CD4-positive, CD25-positive, alpha-beta regulatory T cell (primary cell): ENCODE data around the gene SCN8A. TPM values are rescaled to one million over a fixed set of nuclear protein-coding genes. Genes with fewer than 3 reads are reported as not detected.

Source experiments
- ATAC-seq, 2 donors: fragments of 150-1000 bp; cut with Tn5 transposase; one replicate each; pipeline ENCODE4 v1.10.0; 2021; ENCODE audit warnings: low read depth in 2 of 2, moderate number of reproducible peaks in 2 of 2, moderate library complexity in 1 of 2
- DNase-seq, 3 donors: peaks; one replicate each; pipeline versions ENCODE4 v3.0.0 to v3.0.0-alpha.2; 2012 to 2022; ENCODE audit warnings: mixed read lengths in 1 of 3
- H3K27ac ChIP-seq: one replicate; pipeline ENCODE4 v1.7.0; 2013; ENCODE audit warnings: mild to moderate bottlenecking, low read length; ENCODE audit not compliant: insufficient read depth, poor library complexity, severe bottlenecking
- H3K27me3 ChIP-seq: one replicate; pipeline ENCODE4 v1.7.0; 2013; ENCODE audit warnings: low read length; ENCODE audit not compliant: control insufficient read depth, insufficient read depth
- H3K36me3 ChIP-seq: one replicate; pipeline ENCODE4 v1.7.0; 2013; ENCODE audit warnings: mild to moderate bottlenecking, low read length, moderate library complexity; ENCODE audit not compliant: control insufficient read depth, insufficient read depth
- H3K4me1 ChIP-seq: 2 replicates; pipeline ENCODE4 v1.7.0; 2013; ENCODE audit warnings: mild to moderate bottlenecking, low read length; ENCODE audit not compliant: insufficient read depth, control insufficient read depth, poor library complexity, severe bottlenecking
- H3K4me3 ChIP-seq: one replicate; pipeline ENCODE4 v1.7.0; 2013; ENCODE audit warnings: low read depth, mild to moderate bottlenecking, low read length, moderate library complexity
- H3K9me3 ChIP-seq, 2 experiments: 1 replicate in 1 of 2; 2 replicates in 1 of 2; pipeline ENCODE4 v1.7.0; 2013; ENCODE audit warnings: low read length in 2 of 2, mild to moderate bottlenecking in 1 of 2, moderate library complexity in 1 of 2; ENCODE audit not compliant: control insufficient read depth in 2 of 2
- H3K27ac Mint-ChIP-seq, 3 donors: one replicate each; pipeline ENCODE4 v1.8.0; 2020 to 2022; ENCODE audit warnings: mild to moderate bottlenecking in 3 of 3, mixed read lengths in 3 of 3, moderate library complexity in 2 of 3
- H3K27me3 Mint-ChIP-seq: one replicate; pipeline ENCODE4 v1.8.0; 2022; ENCODE audit warnings: mild to moderate bottlenecking, mixed read lengths
- H3K36me3 Mint-ChIP-seq: one replicate; pipeline ENCODE4 v1.8.0; 2020; ENCODE audit warnings: mixed read lengths
- H3K4me1 Mint-ChIP-seq, 4 donors: one replicate each; pipeline ENCODE4 v1.8.0; 2020 to 2022; ENCODE audit warnings: mixed read lengths in 4 of 4, mild to moderate bottlenecking in 1 of 4
- H3K4me3 Mint-ChIP-seq, 4 donors: one replicate each; pipeline ENCODE4 v1.8.0; 2020 to 2022; ENCODE audit warnings: mild to moderate bottlenecking in 4 of 4, mixed read lengths in 4 of 4, moderate library complexity in 3 of 4
- H3K9me3 Mint-ChIP-seq, 7 donors: one replicate each; pipeline ENCODE4 v1.8.0; 2020 to 2022; ENCODE audit warnings: mixed read lengths in 7 of 7, mild to moderate bottlenecking in 3 of 7, moderate library complexity in 2 of 7
- polyA plus RNA-seq, 4 donors: library from polyadenylated mRNA; unstranded; fragments of 300-500 nt; fragmentation: Illumina TruSeq; gene quantifications; one replicate each; pipeline ENCODE4 v1.2.3, GENCODE V29; 2021
- total RNA-seq: library from RNA; stranded (reverse); gene quantifications from one replicate; pipeline ENCODE4 v1.2.3, GENCODE V29; 2022

The SCN8A gene
- total and polyA plus RNA-seq, 5 donors from 2014 or later, result 0.30 to 1.1 (median 0.61) TPM

GRCh38 chr12:51819736-51820525 lies 228.9 kb downstream of the SCN8A start:
- DNase-seq (no peak), ATAC-seq (no peak)
- H3K27ac Mint-ChIP-seq, result peak overlapping the region in 1 of 3 donors; percentile 86
- H3K27me3 Mint-ChIP-seq, result peaks cover 47% of the 10 kb centered on the region
- H3K36me3 ChIP-seq, result no peaks in the 10 kb centered on the region
- H3K9me3 Mint-ChIP-seq, result peaks cover 0 to 2% (median 0%) of the 10 kb centered on the region in 7 donors
- peak overlapping the region; percentile 1 for H3K27ac ChIP-seq
- peaks cover 0 to 24% (median 11%) of the 10 kb centered on the region in 4 donors for H3K4me1 Mint-ChIP-seq
- H3K27me3 ChIP-seq, result no peaks in the 10 kb centered on the region
- H3K4me3 ChIP-seq, result no peak overlapping the region
- peak overlapping the region; percentile 41 to 81 (median 66) for H3K4me3 Mint-ChIP-seq
- no peaks in the 10 kb centered on the region for H3K9me3 ChIP-seq
- peaks cover 16% of the 10 kb centered on the region for H3K4me1 ChIP-seq
- H3K36me3 Mint-ChIP-seq, result no peaks in the 10 kb centered on the region

DNA sequence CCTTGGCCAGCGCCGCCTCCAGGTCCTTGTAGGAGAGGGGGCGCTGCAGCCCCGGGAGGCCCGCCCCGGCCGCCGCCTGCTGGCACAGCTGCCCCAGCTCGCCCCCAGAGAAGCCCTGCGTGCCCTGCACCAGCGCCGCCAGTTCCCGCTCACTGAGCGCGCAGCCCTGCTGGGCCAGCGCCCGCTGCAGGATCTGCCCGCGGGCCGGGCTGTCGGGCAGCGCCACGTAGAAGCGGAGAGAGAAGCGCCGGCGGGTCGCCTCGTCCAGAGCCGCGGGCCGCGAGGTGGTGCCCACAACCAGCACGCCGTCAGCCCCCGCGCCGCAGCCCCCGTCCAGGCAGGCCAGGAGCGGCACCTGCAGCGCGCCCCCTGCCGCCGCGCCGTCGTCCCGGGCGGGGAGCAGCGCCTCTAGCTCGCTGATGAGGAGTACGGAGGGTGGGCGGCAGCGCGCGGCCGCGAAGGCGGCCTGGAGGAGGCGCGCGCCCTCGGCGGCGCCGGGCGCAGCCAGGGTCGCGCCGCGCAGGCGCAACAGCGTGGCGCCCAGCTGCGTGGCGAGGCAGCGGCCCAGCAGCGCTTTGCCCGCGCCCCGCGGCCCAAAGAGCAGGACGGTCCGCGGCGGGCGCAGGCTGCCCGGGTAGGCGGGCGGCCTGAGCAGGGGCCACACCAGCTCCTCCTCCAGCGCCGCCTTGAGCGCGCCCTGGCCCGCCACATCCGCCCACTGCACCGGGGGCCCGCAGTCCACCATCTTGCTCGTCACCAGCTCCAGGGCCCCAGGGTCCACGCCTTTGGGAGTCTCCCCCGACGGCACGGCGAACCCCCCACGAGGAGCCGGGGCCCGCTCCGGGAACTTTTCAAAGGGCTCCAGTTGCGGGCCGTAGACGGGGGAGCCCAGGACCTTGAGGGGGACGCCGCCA lies 229.8 kb downstream of the SCN8A start:
- Mint-ChIP-seq H3K4me3 (peak overlapping the region in 3 of 4 donors; percentile 41 to 75 (median 59)), H3K27me3 (peaks cover 39% of the 10 kb centered on the region), H3K36me3 (no peaks in the 10 kb centered on the region), H3K9me3 (peaks cover 0 to 2% (median 0%) of the 10 kb centered on the region in 7 donors), H3K27ac (peak overlapping the region in 1 of 3 donors; percentile 86), H3K4me1 (peaks cover 0 to 16% (median 5%) of the 10 kb centered on the region in 4 donors)
- peak overlapping the region; percentile 68 for H3K27ac ChIP-seq
- H3K4me3 ChIP-seq, result no peak overlapping the region
- H3K9me3 ChIP-seq, result no peaks in the 10 kb centered on the region
- no peaks in the 10 kb centered on the region for H3K36me3 ChIP-seq
- H3K4me1 ChIP-seq, result peaks cover 13% of the 10 kb centered on the region
- DNase-seq (peak; percentile 62 to 74 (median 63)), ATAC-seq (peak; percentile 77 to 79)
- H3K27me3 ChIP-seq, result no peaks in the 10 kb centered on the region

DNA sequence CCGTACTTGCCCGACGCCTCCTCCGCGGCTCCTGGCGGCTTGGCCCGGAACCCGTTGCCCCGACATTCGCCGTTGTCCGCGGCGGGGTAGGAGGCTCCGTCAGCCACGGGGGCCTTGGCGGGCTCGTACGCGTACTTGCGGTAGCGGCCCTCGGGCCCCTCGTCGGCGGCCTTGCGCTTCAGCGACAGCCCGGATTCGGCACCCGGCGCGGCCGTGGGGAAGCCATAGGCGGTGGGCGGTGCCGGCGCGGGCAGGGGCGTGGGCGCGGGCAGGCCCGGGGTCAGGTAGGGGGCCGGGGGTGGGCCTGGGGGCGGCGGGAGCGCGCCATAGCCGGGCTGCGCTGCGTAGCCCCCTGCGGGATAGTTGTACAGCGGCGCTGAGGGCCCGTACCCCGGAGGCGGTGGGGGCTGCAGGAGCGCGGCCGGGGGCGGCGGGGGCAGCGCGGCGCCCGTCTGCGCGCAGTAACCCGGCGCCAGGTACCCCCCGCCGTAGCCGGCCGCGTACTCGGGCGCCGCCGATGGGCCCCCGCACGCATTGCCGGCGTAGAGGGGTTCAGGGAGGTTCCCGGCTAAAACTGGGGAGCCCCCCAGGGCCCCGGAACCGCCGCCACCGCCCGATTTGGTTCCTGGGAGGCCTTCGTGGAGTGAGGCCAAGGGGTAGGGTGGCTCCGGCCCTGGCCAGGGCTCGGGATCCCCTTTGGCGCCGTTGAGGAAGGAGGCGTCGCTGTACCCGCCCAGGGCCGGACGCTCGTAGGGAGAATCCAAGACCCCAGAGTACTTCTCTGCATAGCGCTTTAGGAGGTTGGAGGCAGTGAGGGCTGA lies 230.6 kb downstream of the SCN8A start:
- no peaks in the 10 kb centered on the region for H3K36me3 Mint-ChIP-seq
- H3K4me3 ChIP-seq, result no peak overlapping the region
- peaks cover 35% of the 10 kb centered on the region for H3K27me3 Mint-ChIP-seq

DNA sequence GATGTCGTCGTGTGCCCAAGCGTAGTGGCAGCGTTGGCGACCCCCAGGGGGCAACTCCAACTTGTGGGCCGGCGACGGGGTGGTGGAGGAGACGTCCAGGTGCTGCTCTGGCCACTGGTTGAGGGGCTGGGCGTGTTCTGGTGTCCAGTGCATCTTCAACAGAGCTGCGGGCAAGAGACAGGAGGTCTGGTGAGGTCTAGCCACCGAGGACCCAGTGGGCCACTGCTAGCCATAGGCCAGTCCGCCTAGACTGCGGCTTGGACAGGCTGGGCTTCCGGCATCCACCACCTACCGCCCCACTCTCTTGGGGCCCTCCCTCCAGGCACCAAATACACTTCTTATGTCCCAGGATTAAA lies 231.2 kb downstream of the SCN8A start:
- Mint-ChIP-seq H3K36me3 (no peaks in the 10 kb centered on the region), H3K4me1 (peaks cover 0 to 16% (median 4%) of the 10 kb centered on the region in 4 donors), H3K27ac (peak overlapping the region in 1 of 3 donors; percentile 72), H3K9me3 (no peaks in the 10 kb centered on the region), H3K4me3 (peak overlapping the region; percentile 61 to 71 (median 66)), H3K27me3 (peaks cover 29% of the 10 kb centered on the region)
- Histone ChIP-seq H3K27ac (no peak overlapping the region), H3K36me3 (no peaks in the 10 kb centered on the region), H3K4me3 (no peak overlapping the region), H3K27me3 (no peaks in the 10 kb centered on the region), H3K4me1 (peaks cover 13% of the 10 kb centered on the region), H3K9me3 (no peaks in the 10 kb centered on the region)
- ATAC-seq (no peak), DNase-seq (no peak)

More for the DNA sequence above, 230.6 kb downstream of the SCN8A start:
- ATAC-seq (peak in 1 of 2 donors; percentile 8), DNase-seq (peak in 1 of 3 donors; percentile 11)
- Histone ChIP-seq H3K27ac (peak overlapping the region; percentile 68), H3K36me3 (no peaks in the 10 kb centered on the region), H3K9me3 (no peaks in the 10 kb centered on the region), H3K4me1 (peaks cover 13% of the 10 kb centered on the region), H3K27me3 (no peaks in the 10 kb centered on the region)
- H3K9me3 Mint-ChIP-seq, result no peaks in the 10 kb centered on the region
- H3K4me3 Mint-ChIP-seq, result peak overlapping the region in 3 of 4 donors; percentile 62 to 71 (median 71)
- H3K4me1 Mint-ChIP-seq, result peaks cover 0 to 16% (median 4%) of the 10 kb centered on the region in 4 donors
- H3K27ac Mint-ChIP-seq, result no peak overlapping the region

DNA sequence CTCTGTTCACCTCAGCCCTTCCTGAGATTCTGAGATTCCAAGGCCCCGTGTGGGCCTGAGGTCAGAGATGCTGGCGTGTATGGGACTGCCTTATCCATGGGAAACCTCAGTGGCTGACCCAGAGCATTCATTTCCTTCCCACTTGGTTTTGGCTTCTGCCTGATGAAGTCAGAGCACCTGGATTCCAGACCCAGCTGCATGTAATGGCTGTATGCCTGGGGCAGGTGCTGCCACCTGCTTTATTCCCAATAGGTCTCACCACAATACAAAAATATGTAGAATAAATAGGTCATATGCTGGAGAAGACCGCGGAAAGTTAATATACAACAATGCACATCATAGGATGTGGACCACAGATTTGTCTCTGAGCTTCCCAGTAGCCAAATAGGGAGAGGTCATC lies 231.9 kb downstream of the SCN8A start:
- H3K36me3 Mint-ChIP-seq, result no peaks in the 10 kb centered on the region
- DNase-seq (no peak), ATAC-seq (no peak)
- H3K27ac ChIP-seq, result no peak overlapping the region
- no peaks in the 10 kb centered on the region for H3K9me3 Mint-ChIP-seq
- peaks cover 29% of the 10 kb centered on the region for H3K27me3 Mint-ChIP-seq
- H3K9me3 ChIP-seq, result no peaks in the 10 kb centered on the region
- H3K27me3 ChIP-seq, result no peaks in the 10 kb centered on the region
- H3K27ac Mint-ChIP-seq, result peak overlapping the region in 1 of 3 donors; percentile 20
- H3K4me1 Mint-ChIP-seq, result peaks cover 0 to 23% (median 8%) of the 10 kb centered on the region in 4 donors
- no peaks in the 10 kb centered on the region for H3K36me3 ChIP-seq
- H3K4me1 ChIP-seq, result peaks cover 18% of the 10 kb centered on the region
- H3K4me3 Mint-ChIP-seq, result peak overlapping the region in 3 of 4 donors; percentile 36 to 71 (median 54)
- no peak overlapping the region for H3K4me3 ChIP-seq

DNA sequence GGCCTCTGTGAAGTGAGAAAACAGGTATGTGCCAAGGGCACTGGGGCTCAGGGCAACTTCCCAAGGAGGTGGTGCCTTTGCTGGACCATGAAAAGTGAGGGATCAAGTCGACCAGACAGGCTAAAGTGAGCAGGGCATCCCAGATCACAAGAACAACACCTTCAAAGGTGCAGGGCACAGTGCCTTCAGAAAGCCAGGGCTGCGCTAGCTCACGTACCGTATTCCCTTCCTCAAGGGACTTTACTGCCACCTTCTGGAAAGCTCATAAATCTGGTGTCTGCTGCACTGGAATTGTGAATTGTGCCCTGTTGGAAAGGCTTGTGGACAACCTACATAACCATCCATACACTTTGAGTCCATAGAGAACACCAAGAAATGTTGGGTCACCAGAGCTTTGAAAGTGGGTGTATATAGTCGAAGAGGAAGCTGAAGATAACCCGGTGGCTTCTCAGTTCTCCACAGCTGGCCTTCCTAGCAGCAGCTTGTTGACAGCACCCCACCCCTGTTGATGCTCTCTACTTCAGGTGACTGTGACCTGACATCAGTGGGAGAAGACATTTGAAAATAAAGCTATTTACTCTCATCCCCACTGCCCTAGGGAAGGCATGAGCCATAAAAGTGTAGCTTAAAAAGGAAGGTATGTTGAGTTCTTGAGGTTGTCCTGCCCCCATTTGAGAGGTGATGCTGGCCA lies 233.0 kb downstream of the SCN8A start:
- peak overlapping the region in 3 of 4 donors; percentile 5 to 16 (median 9) for H3K4me3 Mint-ChIP-seq
- peaks cover 0 to 32% (median 12%) of the 10 kb centered on the region in 4 donors for H3K4me1 Mint-ChIP-seq
- ATAC-seq (no peak), DNase-seq (peak in 2 of 3 donors; percentile 17 to 26)
- no peaks in the 10 kb centered on the region for H3K9me3 Mint-ChIP-seq
- H3K36me3 ChIP-seq, result no peaks in the 10 kb centered on the region
- no peak overlapping the region for H3K4me3 ChIP-seq
- H3K4me1 ChIP-seq, result peaks cover 20% of the 10 kb centered on the region
- H3K36me3 Mint-ChIP-seq, result no peaks in the 10 kb centered on the region
- no peak overlapping the region for H3K27ac ChIP-seq
- H3K27me3 Mint-ChIP-seq, result peaks cover 25% of the 10 kb centered on the region
- H3K27ac Mint-ChIP-seq, result no peak overlapping the region
- no peaks in the 10 kb centered on the region for H3K27me3 ChIP-seq
- H3K9me3 ChIP-seq, result no peaks in the 10 kb centered on the region
